H9 (cell line): ENCODE measurements around the gene MBP. TPM values are rescaled to one million over a fixed set of nuclear protein-coding genes. Genes with fewer than 3 reads are reported as not detected.
"Not testable (repeated sequence)": the region's sequence is repeated elsewhere in the genome, so short reads cannot be mapped to it uniquely, and the experiment has no call there.

Source experiments
- DNase-seq: peaks from one replicate; pipeline ENCODE4 v3.0.0-alpha.2; 2017
- H2AFZ ChIP-seq: one replicate; pipeline ENCODE4 v1.6.1; 2013; ENCODE audit warnings: mild to moderate bottlenecking, low read length, control low read depth, moderate library complexity
- H2AK5ac ChIP-seq: 2 replicates; pipeline ENCODE4 v1.6.1; 2013; ENCODE audit warnings: low read length, control low read depth, mixed read lengths; ENCODE audit not compliant: insufficient read length
- H2BK120ac ChIP-seq: one replicate; pipeline ENCODE4 v1.6.1; 2013; ENCODE audit warnings: low read depth, mild to moderate bottlenecking, low read length, control low read depth, inconsistent platforms; ENCODE audit not compliant: poor library complexity, severe bottlenecking
- H2BK12ac ChIP-seq: 2 replicates; pipeline ENCODE4 v1.6.1; 2013; ENCODE audit warnings: low read length, control low read depth, mixed read lengths, low read depth; ENCODE audit not compliant: insufficient read length
- H2BK15ac ChIP-seq: 2 replicates; pipeline ENCODE4 v1.6.1; 2013; ENCODE audit warnings: low read depth, low read length, control low read depth
- H2BK20ac ChIP-seq: one replicate; pipeline ENCODE4 v1.6.1; 2013; ENCODE audit warnings: low read depth, mild to moderate bottlenecking, low read length, control low read depth, inconsistent platforms; ENCODE audit not compliant: poor library complexity, severe bottlenecking
- H2BK5ac ChIP-seq: 2 replicates; pipeline ENCODE4 v1.6.1; 2013; ENCODE audit warnings: low read length, control low read depth, mixed read lengths; ENCODE audit not compliant: insufficient read length
- H3K14ac ChIP-seq: 2 replicates; pipeline ENCODE4 v1.6.1; 2013; ENCODE audit warnings: low read length, control low read depth; ENCODE audit not compliant: insufficient read depth
- H3K18ac ChIP-seq: 2 replicates; pipeline ENCODE4 v1.6.1; 2013; ENCODE audit warnings: low read depth, mild to moderate bottlenecking, mixed read lengths, low read length, control low read depth; ENCODE audit not compliant: insufficient read length
- H3K23ac ChIP-seq: 2 replicates; pipeline ENCODE4 v1.6.1; 2013; ENCODE audit warnings: low read length, control low read depth, mixed read lengths, low read depth; ENCODE audit not compliant: insufficient read length
- H3K23me2 ChIP-seq: 2 replicates; pipeline ENCODE4 v1.6.1; 2013; ENCODE audit warnings: low read depth, mild to moderate bottlenecking, mixed read lengths, low read length, control low read depth; ENCODE audit not compliant: insufficient read length, poor library complexity, severe bottlenecking
- H3K27ac ChIP-seq: 2 replicates; pipeline ENCODE4 v1.5.1; 2013; ENCODE audit warnings: low read length, control low read depth, mixed read lengths, low read depth; ENCODE audit not compliant: insufficient read length
- H3K27me3 ChIP-seq: 2 replicates; pipeline ENCODE4 v1.6.1; 2013; ENCODE audit warnings: low read length, control low read depth, inconsistent platforms; ENCODE audit not compliant: insufficient read depth
- H3K4ac ChIP-seq: 2 replicates; pipeline ENCODE4 v1.6.1; 2013; ENCODE audit warnings: low read depth, mild to moderate bottlenecking, control low read depth, inconsistent platforms, low read length, moderate library complexity
- H3K4me1 ChIP-seq: 2 replicates; pipeline ENCODE4 v1.6.1; 2013; ENCODE audit warnings: low read length, control low read depth, inconsistent platforms; ENCODE audit not compliant: insufficient read depth
- H3K4me2 ChIP-seq: 2 replicates; pipeline ENCODE4 v1.6.1; 2013; ENCODE audit warnings: low read length, control low read depth, mixed read lengths; ENCODE audit not compliant: insufficient read length, insufficient read depth
- H3K56ac ChIP-seq: 2 replicates; pipeline ENCODE4 v1.6.1; 2013; ENCODE audit warnings: low read depth, mild to moderate bottlenecking, mixed read lengths, low read length, control low read depth; ENCODE audit not compliant: insufficient read length
- H3K79me1 ChIP-seq: 2 replicates; pipeline ENCODE4 v1.6.1; 2013; ENCODE audit warnings: low read depth, mild to moderate bottlenecking, moderate library complexity, low read length, control low read depth, inconsistent platforms; ENCODE audit not compliant: insufficient read depth, poor library complexity, severe bottlenecking
- H3K79me2 ChIP-seq: 2 replicates; pipeline ENCODE4 v1.6.1; 2013; ENCODE audit warnings: low read length, control low read depth, inconsistent platforms; ENCODE audit not compliant: insufficient read depth
- H3K9ac ChIP-seq: 2 replicates; pipeline ENCODE4 v1.6.1; 2013; ENCODE audit warnings: low read length, control low read depth, mixed read lengths; ENCODE audit not compliant: insufficient read length; ENCODE audit errors: extremely low read depth
- H3K9me3 ChIP-seq: one replicate; pipeline ENCODE4 v1.6.1; 2013; ENCODE audit warnings: low read depth, low read length, inconsistent platforms; ENCODE audit not compliant: control insufficient read depth
- H3T11ph ChIP-seq: one replicate; pipeline ENCODE4 v1.6.1; 2013; ENCODE audit warnings: mild to moderate bottlenecking, low read length, control low read depth, inconsistent platforms
- H4K20me1 ChIP-seq: one replicate; pipeline ENCODE4 v1.6.1; 2013; ENCODE audit not compliant: control insufficient read depth, insufficient read length, insufficient read depth
- H4K5ac ChIP-seq: 2 replicates; pipeline ENCODE4 v1.6.1; 2013; ENCODE audit warnings: low read depth, mild to moderate bottlenecking, mixed read lengths, low read length, control low read depth; ENCODE audit not compliant: insufficient read length
- H4K8ac ChIP-seq: replicated peaks from 2 replicates; pipeline ENCODE4 v1.6.1; 2013; ENCODE audit warnings: low read length, control low read depth, mixed read lengths, low read depth; ENCODE audit not compliant: insufficient read length
- H4K91ac ChIP-seq: 2 replicates; pipeline ENCODE4 v1.6.1; 2013; ENCODE audit warnings: low read depth, mild to moderate bottlenecking, moderate library complexity, mixed read lengths, low read length, control low read depth; ENCODE audit not compliant: insufficient read length
- H3K27ac Mint-ChIP-seq, 3 experiments: 2 replicates in 2 of 3; 3 replicates in 1 of 3; pipeline ENCODE4 v1.8.0; 2020 to 2021; ENCODE audit warnings: mixed read lengths in 3 of 3, mild to moderate bottlenecking in 1 of 3, moderate library complexity in 1 of 3
- H3K27me3 Mint-ChIP-seq: 2 replicates; pipeline ENCODE4 v1.8.0; 2021; ENCODE audit warnings: low read depth, mild to moderate bottlenecking, moderate library complexity, mixed read lengths
- H3K36me3 Mint-ChIP-seq, 3 experiments: 2 replicates in 2 of 3; 3 replicates in 1 of 3; pipeline ENCODE4 v1.8.0; 2020 to 2021; ENCODE audit warnings: low read depth in 3 of 3, mixed read lengths in 3 of 3; ENCODE audit not compliant: insufficient read depth in 1 of 3
- H3K4me1 Mint-ChIP-seq, 2 experiments: 2 replicates each; pipeline ENCODE4 v1.8.0; 2020; ENCODE audit warnings: mixed read lengths in 2 of 2
- H3K4me3 Mint-ChIP-seq, 2 experiments: 2 replicates in 1 of 2; 3 replicates in 1 of 2; pipeline ENCODE4 v1.8.0; 2020 to 2021; ENCODE audit warnings: mild to moderate bottlenecking in 2 of 2, mixed read lengths in 2 of 2, moderate library complexity in 1 of 2
- H3K9me3 Mint-ChIP-seq, 2 experiments: 2 replicates in 1 of 2; 3 replicates in 1 of 2; pipeline ENCODE4 v1.8.0; 2020; ENCODE audit warnings: mild to moderate bottlenecking in 2 of 2, mixed read lengths in 2 of 2, moderate library complexity in 1 of 2
- WGBS: extraction: QIAGEN DNeasy Blood & Tissue Kit; methylation state at CpG from one replicate; pipeline ENCODE4 v1.1.7; 2013; ENCODE audit warnings: missing lambda C conversion rate, low lambda C conversion rate, mixed read lengths; ENCODE audit not compliant: insufficient read length; ENCODE audit errors: extremely low coverage; 5-methylcytosine and 5-hydroxymethylcytosine counted together
- total RNA-seq: library from RNA; stranded (reverse); gene quantifications from 2 replicates; pipeline ENCODE4 v1.2.1, GENCODE V29; 2021

The MBP gene
- total RNA-seq, 1 experiment from 2014 or later, result 8.6 TPM

DNA sequence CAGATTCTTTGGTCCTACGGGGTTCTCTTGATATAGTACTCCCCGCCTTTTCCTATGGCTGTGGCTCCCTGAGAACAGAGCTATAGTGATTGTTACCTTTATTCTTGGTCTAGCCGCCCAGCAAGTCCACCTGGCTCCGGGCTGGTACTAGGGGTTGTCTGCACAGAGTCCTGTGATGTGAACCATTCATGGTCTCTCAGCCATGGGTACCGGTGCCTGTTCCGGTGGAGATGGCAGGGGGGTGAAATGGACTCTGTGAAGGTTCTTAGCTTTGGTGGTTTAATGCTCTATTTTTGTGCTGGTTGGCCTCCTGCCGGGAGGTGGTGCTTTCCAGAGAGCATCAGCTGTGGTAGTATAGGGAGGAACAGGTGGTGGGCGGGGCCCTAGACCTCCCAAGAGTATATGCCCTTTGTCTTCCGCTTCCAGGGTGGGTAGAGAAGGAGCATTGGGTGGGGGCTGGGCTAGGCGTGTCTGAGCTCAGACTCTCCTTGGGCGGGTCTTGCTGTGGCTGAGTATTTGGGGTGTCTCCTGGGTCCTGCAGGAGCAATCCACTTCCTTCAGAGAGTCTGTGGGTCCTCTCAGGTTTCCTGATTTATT lies 166.9 kb downstream of the MBP start:
- H3K56ac ChIP-seq, H3K27me3 ChIP-seq, H3K27ac ChIP-seq, H2BK15ac ChIP-seq, H2BK12ac ChIP-seq, H3K79me2 ChIP-seq, H3K23ac ChIP-seq, H2BK20ac ChIP-seq, H3K9me3 Mint-ChIP-seq, H3K4me1 ChIP-seq, H2BK120ac ChIP-seq, H4K8ac ChIP-seq, H4K5ac ChIP-seq, H3K23me2 ChIP-seq, H2BK5ac ChIP-seq, H4K20me1 ChIP-seq, H3K4me3 Mint-ChIP-seq, H2AFZ ChIP-seq, H4K91ac ChIP-seq, H3K18ac ChIP-seq, H3K9ac ChIP-seq, H3K27me3 Mint-ChIP-seq, H3T11ph ChIP-seq, H3K79me1 ChIP-seq, H3K14ac ChIP-seq, H3K4me2 ChIP-seq, H2AK5ac ChIP-seq, H3K4ac ChIP-seq, H3K9me3 ChIP-seq: not testable (repeated sequence)
- DNase-seq, result peak; percentile 52
- peaks cover 26 to 32% (median 30%) of the 10 kb centered on the region in 3 experiments for H3K36me3 Mint-ChIP-seq
- no CpG with 5 or more reads among the region's 11 CpGs for WGBS
- peak overlapping the region in 1 of 3 experiments; percentile 80; a peak in 1 of 7 replicates for H3K27ac Mint-ChIP-seq
- peaks cover 11 to 16% of the 10 kb centered on the region in 2 experiments for H3K4me1 Mint-ChIP-seq
